Stromal cell of bone marrow (primary cell): Measurements from ENCODE around the gene NUFIP1.
"Not testable (repeated sequence)": the region's sequence is repeated elsewhere in the genome, so short reads cannot be mapped to it uniquely, and the experiment has no call there.

ENCODE experiments used
- DNase-seq: peaks from one replicate; pipeline ENCODE4 v3.0.0-alpha.2; 2012; ENCODE audit warnings: low read depth

NUFIP1 gene

DNA sequence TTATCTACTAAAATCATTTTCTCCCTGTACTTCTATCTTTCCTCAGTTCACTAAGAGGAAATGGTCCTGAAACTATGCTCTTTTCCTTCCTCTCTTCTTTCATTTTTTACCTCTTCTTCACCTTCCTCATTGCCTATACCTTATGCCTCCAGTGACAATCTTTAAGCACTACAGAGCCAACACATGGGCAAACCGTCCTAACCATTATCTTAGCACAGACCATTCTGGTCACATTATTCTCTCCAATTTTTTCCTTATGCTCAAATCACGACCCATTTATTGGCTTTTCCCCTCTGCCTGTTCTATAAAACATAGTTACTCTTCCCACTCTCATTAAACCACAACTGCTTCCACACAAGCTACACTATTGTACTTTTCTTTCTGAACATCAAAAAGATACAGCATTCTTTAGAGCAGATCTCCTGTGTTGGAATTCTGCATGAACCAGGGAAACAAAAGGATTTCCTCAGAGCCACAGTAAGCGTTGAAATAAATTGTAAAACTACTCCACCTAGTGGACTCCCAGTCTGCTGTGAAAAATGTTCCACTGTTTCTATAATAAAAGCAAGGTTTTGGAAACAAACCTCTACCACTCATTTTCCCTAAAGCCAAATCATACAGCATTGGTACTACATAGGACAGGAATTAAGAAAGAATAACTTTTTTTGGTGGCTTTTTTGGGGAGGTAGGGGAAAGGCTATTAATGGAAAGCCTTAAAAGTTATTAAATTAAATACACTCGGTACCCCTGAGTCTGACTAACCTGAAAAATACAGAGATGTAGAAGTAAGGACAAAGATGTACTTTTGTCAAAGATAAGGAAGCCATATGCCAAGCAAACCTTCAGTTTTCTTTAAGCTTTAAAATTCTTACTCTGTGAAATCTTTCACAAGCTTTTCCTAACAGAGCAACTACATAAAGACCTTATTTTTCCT is 19.5 kb downstream of the NUFIP1 start:
- peak; percentile 44 for DNase-seq

GRCh38 chr13:44968434-44968815 is 20.8 kb downstream of the NUFIP1 start:
- DNase-seq, result no peak

DNA sequence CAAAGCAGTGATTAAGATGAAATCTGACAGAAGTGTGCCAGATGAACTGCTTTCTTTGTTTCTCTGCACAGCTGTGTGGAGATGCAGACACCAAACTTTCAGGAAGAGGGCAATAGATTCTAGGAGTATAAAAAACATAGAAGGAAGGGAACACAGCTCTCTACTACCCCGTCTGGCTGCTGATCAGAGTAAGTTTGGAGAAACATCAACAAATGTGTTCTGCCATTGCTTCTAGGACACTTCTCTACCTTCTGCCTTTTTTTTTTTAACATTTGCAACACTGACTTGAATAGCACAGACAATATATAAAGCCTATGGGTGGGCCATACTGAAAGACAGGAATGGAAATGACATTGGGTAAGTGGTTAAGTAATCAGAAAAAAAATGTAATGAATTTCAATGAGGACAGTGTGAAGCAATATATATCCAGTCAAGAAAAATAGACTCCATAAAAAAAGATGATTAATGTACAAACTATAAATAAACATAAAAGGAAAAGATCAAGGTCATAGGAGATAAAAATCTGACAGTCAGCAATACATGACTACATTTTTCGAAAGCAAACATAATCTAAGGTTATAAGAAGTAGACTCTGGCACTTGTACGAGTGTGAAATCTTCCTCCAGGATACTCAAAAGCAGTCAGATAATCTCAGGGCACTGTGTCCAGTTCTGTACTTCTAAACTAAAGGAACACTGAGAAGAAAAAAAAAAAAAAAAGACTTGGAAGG is 21.4 kb downstream of the NUFIP1 start:
- DNase-seq, result peak; percentile 12

- no peak for DNase-seq
Measured at GRCh38 chr13:44961997-44962396, 27.3 kb downstream of the NUFIP1 start.

DNA sequence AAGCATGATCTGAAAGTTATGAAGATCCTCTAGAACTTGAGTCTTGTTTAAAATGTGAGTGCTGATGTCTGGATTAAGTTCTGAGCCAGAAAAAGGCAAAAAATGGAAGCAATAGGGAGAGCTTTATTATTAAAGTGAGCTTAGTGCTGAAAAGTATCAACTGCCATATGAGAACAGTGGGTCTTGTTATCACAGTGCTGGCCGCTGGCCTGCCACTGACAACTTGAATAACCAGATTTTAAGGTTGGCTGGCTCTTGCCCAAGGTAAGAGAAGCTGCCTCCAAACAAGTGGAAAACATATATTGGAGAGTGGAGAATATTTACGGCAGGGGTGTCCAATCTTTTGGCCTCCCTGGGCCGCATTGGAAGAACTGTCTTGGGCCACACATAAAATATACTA is 33.9 kb downstream of the NUFIP1 start:
- no peak for DNase-seq

DNA sequence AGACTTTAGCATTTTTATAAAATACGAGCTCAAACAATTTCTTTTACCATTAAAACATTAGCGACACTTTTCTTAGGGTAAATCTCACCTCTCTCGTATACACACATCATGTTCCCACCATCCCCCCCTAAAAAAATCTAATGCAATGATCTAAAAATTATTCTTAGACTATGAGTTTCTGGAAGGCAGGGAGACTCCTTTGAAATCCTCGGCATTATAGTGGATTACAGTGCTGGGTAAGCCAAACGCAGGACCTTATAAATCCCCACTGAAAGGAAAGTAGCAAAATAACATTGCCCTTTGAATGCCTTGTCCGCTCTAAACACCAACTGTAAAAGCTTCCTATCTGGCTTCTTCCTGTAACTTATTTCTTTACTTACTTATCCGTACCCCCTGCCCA is 35.0 kb downstream of the NUFIP1 start:
- no peak for DNase-seq

GRCh38 chr13:44952671-44953070 is 36.6 kb downstream of the NUFIP1 start:
- DNase-seq, result no peak

- DNase-seq, result no peak
Measured at GRCh38 chr13:44951184-44951583, 38.1 kb downstream of the NUFIP1 start.

GRCh38 chr13:44943411-44943810 is 45.9 kb downstream of the NUFIP1 start:
- not testable (repeated sequence) for DNase-seq

DNA sequence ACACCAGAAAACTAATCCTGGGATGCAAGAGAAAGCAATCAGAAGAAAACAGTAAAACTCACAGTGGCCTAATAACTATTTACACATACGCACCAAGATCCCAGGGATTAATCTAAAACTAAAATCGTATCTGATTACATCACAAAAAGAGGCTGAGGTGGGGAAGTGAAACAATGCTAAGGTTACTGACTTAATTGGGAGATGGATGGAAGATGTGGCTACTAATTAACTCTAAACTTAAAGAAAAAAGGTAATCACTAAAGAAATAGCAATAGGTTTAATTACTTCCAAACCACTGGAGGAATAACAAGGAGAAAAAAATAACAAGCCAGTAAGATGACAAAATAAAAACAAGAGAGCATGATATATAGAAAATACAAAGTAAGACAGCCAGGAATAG is 50.4 kb downstream of the NUFIP1 start:
- DNase-seq, result no peak

GRCh38 chr13:44936246-44936645 is 53.0 kb downstream of the NUFIP1 start:
- DNase-seq, result no peak

DNA sequence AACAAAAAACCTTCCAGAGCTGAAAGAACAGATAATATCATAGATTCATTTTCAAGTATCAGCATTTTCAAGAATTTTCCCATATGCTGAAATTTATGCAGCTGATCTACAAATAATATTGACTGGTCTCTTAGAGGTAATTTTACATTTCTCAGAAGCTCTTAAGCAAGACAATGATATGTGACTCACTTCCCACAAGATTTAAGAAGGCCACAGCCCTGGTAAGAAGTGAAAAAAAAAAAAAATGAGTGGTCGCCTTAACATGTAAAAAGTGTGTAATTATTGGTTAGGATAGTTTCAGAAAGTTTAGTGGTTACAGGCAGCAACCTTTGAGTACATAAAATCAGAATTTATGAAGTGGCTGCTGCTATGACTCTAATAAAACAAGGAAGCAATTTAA is 54.5 kb downstream of the NUFIP1 start:
- peak; percentile 36 for DNase-seq

DNA sequence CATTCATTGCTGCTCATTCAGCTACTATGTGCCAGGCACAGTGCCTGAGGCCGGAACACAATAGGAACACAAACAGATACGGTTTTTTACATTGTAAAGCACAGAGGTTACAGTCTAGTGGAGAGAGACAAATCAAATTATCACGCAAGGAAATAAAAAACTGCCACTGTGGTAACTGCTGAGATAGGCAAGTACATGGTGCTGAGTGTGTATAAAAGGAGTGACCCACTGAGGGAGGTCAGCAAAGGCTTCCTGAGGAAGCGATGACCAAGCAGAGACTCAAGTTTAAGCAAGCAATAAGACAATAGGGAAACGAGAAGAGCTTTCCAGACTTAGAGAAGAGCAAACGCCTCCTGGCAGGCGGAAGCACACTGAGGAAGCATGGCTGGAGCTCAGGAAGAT is 56.4 kb downstream of the NUFIP1 start:
- peak; percentile 27 for DNase-seq

DNA sequence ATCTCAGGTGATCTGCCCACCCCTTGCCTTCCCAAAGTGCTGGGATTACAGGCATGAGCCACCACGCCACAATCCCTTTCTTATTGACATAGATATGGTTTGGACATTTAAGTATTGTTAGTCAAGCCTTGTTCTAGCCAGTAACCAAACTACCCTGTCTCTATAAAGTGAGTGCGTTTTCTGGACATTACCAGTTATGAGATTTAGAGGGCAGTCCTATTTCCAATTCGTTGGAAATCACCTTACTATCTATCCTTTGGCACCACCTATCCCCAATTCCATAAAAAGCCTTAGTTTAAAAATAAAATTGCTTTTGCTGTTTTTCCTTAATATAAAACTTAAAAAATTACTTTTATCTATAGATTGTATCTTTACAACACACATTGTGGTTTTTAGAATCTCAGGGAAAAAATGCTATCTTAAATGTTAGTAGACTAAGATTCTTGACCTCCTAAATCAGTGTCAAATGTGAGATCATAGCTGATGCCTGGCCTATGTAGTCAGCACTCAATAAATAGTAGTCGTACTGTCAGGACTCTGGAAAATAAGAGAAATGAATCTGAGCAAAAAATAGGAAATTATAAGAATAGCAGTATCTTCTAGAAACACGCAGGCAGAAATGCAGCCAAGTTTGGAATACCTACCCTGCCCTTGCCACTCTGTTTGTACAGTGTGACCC is 57.0 kb downstream of the NUFIP1 start:
- DNase-seq, result no peak

DNA sequence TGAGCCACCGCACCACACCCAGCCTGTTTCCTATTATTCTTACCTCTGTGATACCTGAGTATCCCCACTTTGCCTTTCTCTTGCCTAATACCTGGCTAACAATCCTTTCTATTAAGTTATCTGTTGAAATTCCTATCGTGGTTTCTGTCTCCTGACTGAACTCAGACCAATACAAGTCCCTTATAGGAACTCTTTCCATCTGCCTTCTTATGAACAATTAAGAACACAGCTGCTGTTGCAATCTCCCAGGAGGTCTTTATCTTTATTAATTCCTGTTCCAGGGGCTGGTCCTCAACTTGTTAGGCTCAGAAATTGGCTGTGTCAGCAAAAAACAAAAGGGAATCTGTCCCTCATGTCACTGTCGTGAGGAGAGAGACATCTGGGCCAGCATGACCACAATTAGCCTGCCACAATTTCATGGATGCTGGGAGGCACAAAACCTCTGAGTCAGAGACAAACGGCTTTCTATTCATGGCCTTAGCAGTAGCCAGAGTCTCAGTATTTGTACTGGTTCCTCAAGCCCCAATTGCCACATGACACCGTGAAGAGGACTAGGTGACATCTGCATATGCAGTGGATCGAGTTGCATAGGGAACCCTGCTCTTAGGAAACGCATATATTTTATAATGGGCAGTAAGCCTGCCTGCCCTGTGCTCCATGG is 58.2 kb downstream of the NUFIP1 start:
- DNase-seq, result no peak

GRCh38 chr13:44930280-44930679 is 59.0 kb downstream of the NUFIP1 start:
- DNase-seq, result no peak

- DNase-seq, result no peak
Measured at GRCh38 chr13:44929692-44930091, 59.6 kb downstream of the NUFIP1 start.

DNA sequence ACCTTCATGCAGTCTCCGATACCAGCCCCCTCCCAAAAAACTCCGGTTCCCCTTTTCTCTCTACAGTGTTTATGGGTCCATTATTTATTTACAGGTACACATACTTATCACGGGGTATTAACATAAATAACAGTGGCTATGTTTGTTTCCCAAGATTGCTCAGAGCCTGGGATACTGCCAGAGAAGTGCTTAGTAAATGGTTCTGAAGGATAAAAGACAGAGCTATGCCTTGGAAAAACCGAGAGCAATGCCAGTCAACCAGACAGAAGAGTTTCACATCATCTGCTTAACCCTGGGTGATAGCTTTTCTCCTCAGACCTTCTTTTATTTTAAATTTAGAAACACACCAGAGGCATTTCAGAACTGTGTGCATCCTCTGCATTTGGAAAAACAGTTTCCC is 61.3 kb downstream of the NUFIP1 start:
- DNase-seq, result no peak

- DNase-seq, result peak; percentile 98
Measured at GRCh38 chr13:44921931-44922758, 67.1 kb downstream of the NUFIP1 start.

- DNase-seq, result no peak
Measured at GRCh38 chr13:44921246-44921877, 67.9 kb downstream of the NUFIP1 start.

DNA sequence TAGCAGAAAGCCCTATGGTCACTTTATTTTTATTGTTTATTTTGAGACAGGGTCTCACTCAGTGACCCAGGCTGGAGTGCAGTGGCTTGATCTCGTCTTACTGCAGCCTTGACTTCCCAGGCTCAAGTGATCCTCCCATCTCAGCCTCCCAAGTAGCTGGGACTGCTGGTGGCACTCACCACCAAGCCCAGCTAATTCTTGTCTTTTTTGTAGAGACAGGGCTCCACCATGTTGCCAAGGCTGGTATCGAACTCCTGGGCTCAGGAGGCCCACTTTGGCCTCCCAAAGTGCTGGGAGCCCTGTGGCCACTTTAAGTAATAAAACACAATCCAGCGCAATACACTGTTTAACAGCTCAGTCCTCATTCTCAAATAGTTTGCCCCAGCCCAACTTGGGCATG is 69.3 kb downstream of the NUFIP1 start:
- DNase-seq, result no peak
